GM12801 (cell line): ENCODE results near the gene P2RY8.

Experiments
- CTCF ChIP-seq: IDR thresholded peaks from one replicate; pipeline ENCODE4 v1.5.1; 2011; ENCODE audit warnings: control low read depth; ENCODE audit not compliant: insufficient read length; ENCODE audit errors: extremely low read depth

Gene P2RY8

GRCh38 chrX:1435241-1435895 lies 101.6 kb downstream of the P2RY8 start:
- TF ChIP-seq CTCF, result no peak

DNA sequence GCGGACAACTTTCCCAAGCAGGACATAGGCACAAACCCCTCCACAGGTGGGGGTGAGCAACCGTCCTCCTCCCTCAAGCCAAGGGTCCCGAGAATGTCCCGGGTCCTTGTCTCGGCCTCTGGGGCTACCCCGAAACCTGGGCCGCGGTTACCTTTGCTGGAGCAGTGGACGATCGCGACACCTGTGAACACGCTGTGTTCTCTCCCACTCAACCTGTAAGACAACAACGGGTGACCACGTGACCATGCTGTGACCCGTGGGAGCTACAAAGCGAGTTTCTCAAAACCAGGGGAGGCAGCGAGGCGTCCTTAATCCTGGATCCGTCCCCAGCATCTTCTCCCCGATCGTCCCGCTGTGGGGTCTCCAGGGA lies 102.1 kb downstream of the P2RY8 start:
- TF ChIP-seq CTCF, result no peak

DNA sequence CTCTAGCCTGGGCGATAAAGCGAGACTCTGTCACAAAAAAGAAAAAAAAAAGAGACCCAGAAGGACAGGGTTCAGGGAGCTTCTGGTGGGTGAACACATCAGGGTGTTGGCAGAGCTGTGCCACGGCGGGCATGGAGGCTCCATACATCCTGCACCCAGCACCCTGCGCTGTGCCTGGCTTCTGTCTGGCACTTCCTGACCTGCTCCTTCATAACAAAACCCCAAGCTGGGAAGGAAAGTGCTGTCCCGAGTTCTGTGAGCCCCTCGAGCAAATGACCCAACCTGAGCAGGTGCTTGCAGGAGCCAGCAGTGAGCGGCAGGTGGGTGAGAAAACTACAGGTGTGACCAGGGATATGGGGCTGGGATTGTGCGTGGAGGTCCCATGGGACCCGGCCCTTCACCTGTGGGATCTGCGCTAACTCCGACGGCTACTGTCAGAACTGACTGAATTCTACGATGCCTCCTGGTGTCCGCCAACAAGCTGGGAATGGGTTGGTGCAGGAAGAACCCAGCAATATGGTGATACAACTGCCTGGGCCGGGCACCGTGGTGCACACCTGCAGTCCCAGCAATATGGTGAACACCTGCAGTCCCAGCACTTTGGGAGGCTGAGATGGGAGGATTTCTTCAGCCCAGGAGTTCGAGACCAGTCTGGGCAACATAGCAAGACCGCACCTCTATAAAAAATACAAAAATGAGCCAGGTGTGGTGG lies 103.2 kb downstream of the P2RY8 start:
- TF ChIP-seq CTCF, result no peak

GRCh38 chrX:1430451-1430850 lies 106.5 kb downstream of the P2RY8 start:
- TF ChIP-seq CTCF, result no peak

GRCh38 chrX:1427756-1428155 lies 109.2 kb downstream of the P2RY8 start:
- TF ChIP-seq CTCF, result no peak

GRCh38 chrX:1425381-1425780 lies 111.6 kb downstream of the P2RY8 start:
- TF ChIP-seq CTCF, result no peak

DNA sequence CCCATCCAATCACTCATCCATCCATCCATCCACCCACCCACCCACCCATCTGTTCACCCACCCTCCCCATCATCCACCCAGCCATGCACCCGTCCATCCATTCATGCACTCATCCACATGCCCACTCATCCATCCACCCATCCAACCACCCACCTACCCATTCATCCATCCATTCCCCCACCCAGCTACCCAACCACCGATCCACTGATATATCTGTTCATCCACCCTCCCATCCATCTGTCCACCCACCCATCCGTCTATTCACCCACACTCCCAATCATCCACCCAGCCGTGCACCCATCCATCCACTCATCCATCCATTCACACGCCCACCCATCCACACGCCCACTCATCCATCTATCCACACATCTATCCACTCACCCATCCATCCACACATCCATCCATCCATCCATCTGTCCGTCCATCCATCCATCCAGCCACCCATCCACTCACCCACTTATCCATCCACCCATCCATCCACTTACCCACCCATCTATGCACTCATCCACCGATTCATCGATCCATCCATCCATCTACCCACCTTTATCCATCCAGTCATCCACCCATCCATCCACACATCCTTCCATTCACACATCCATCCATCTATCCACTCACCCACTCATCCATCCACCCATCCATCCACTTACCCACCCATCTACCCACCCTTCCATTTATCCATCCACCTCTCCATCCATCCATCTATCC lies 112.7 kb downstream of the P2RY8 start:
- no peak for TF ChIP-seq CTCF
